ENCODE data around the gene MUS81.

- TF ChIP-seq, protein P1, sequence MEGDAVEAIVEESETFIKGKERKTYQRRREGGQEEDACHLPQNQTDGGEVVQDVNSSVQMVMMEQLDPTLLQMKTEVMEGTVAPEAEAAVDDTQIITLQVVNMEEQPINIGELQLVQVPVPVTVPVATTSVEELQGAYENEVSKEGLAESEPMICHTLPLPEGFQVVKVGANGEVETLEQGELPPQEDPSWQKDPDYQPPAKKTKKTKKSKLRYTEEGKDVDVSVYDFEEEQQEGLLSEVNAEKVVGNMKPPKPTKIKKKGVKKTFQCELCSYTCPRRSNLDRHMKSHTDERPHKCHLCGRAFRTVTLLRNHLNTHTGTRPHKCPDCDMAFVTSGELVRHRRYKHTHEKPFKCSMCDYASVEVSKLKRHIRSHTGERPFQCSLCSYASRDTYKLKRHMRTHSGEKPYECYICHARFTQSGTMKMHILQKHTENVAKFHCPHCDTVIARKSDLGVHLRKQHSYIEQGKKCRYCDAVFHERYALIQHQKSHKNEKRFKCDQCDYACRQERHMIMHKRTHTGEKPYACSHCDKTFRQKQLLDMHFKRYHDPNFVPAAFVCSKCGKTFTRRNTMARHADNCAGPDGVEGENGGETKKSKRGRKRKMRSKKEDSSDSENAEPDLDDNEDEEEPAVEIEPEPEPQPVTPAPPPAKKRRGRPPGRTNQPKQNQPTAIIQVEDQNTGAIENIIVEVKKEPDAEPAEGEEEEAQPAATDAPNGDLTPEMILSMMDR (IDR thresholded peaks at IDR 0.05; ENCODE audit: insufficient read depth, low read length, poor library complexity, severe bottlenecking): no peak
- no peak for TF ChIP-seq EZH2phosphoT487 (conservative IDR thresholded peaks at IDR 0.05; ENCODE audit: low read length)
These were observed 2.0 kb downstream of the MUS81 start for GRCh38 chr11:65862191-65862735.
